Measurements from ENCODE around the gene DIRAS1. TPM values are rescaled to one million over a fixed set of nuclear protein-coding genes. Genes with fewer than 3 reads are reported as not detected.

DIRAS1 gene
- total and polyA plus RNA-seq, 2 of the 8 experiments (the other 6 are each of a cell fraction or from before 2014, with no cell fraction given) = 20.2 to 22.3 TPM

DNA sequence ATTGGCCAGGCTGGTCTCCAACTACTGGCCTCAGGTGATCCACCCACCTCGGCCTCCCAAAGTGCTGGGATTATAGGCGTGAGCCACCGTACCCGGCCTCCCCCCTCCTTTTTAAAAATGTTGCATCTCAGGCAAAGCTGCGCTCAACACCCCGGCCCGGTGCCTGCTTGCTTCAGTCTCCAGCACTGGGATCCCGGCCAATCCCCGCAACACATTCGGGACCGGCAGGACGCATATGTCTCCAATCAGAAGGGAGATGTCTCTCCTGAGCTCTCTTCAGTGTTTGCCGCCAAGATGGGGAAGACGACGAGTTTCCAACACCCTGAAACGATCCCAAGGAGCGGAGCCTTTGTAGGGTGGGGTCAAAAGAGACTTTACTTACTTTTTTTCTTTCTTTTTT, 34.8 kb downstream of the DIRAS1 start:
- H3K27ac ChIP-seq (ENCODE audit: low read depth, low read length) = no peak overlapping the region
- no peak overlapping the region for H4K8ac ChIP-seq (ENCODE audit: extremely low read depth, insufficient read depth, low read length)
- no peak overlapping the region for H2BK12ac ChIP-seq (ENCODE audit: low read depth, low read length)
- H3K23ac ChIP-seq (ENCODE audit: insufficient read length) = no peak overlapping the region
- whole genome bisulfite sequencing, 2 experiments (ENCODE audit: extremely low coverage in 1 of 2, insufficient coverage in 1 of 2, insufficient read length in 1 of 2, insufficient replicate concordance in 2 of 2, low coverage in 1 of 2, low lambda C conversion rate in 2 of 2, missing lambda C conversion rate in 1 of 2) = 85% methylated on average over 15 of the region's 17 CpGs; no CpG with 5 or more reads in 1 of the 2 experiments
- CTCF ChIA-PET (ENCODE audit: partially characterized antibody) = interaction anchor here (1.0 to 1.2 kb wide), 3 partner anchors 13 to 49 kb away, joined by 3 to 7 read pairs (median 3); no protein-coding TSS in a partner anchor
- no peak overlapping the region for H2AK5ac ChIP-seq (ENCODE audit: low read depth, low read length)
- no peak overlapping the region for H4K91ac ChIP-seq (replicated peaks; ENCODE audit: insufficient read length, low read length)
- no peaks in the 10 kb centered on the region for H3K79me2 ChIP-seq (ENCODE audit: control insufficient read depth in 1 of 2, insufficient read depth in 2 of 2, low read length in 2 of 2)
- no peaks in the 10 kb centered on the region for H3K23me2 ChIP-seq (ENCODE audit: low read depth, low read length)
- no peaks in the 10 kb centered on the region; a peak in 1 of 7 replicates for H3K4me1 ChIP-seq (replicated peaks in 1 of 4; ENCODE audit: control insufficient read depth in 3 of 4, insufficient read depth in 4 of 4, low read length in 3 of 4)
- H2BK120ac ChIP-seq (replicated peaks; ENCODE audit: low read depth, low read length) = no peak overlapping the region
- H2BK5ac ChIP-seq (ENCODE audit: low read depth, low read length) = no peak overlapping the region
- DNase-seq (ENCODE audit: low read depth in 1 of 2, low spot score in 2 of 2) (no peak), FAIRE-seq (no peak)
- H3K4ac ChIP-seq (replicated peaks; ENCODE audit: insufficient read length, low read depth, low read length) = no peak overlapping the region
- no peak overlapping the region for H4K5ac ChIP-seq (ENCODE audit: insufficient read length, low read depth, low read length)
- no peaks in the 10 kb centered on the region for H3K79me1 ChIP-seq (ENCODE audit: low read depth, low read length)
- H3K9ac ChIP-seq (replicated peaks in 1 of 4; ENCODE audit: extremely low read depth in 1 of 4, low read depth in 3 of 4, low read length in 3 of 4) = no peak overlapping the region
- H2BK15ac ChIP-seq (ENCODE audit: low read length) = no peak overlapping the region
- no peak overlapping the region for H2BK20ac ChIP-seq (ENCODE audit: low read length)
- no peak overlapping the region for H3K14ac ChIP-seq (ENCODE audit: insufficient read length)
- POLR2A ChIA-PET (ENCODE audit: partially characterized antibody) = interaction anchor here (1.2 to 1.5 kb wide), 2 partner anchors 12 to 15 kb away, joined by 3 to 6 read pairs; partner anchors contain the start of gene GNG7
- no peaks in the 10 kb centered on the region; a peak in 1 of 8 replicates for H3K36me3 ChIP-seq (ENCODE audit: control insufficient read depth in 2 of 4, insufficient read depth in 4 of 4, low read length in 3 of 4)
- H3K27me3 ChIP-seq (replicated peaks in 1 of 4; ENCODE audit: control insufficient read depth in 3 of 4, extremely low read depth in 1 of 4, insufficient read depth in 3 of 4, low read length in 3 of 4) = no peaks in the 10 kb centered on the region
- H3K4me3 ChIP-seq (ENCODE audit: extremely low read depth in 1 of 4, insufficient read depth in 2 of 4, low read depth in 3 of 4, low read length in 4 of 4) = no peak overlapping the region
- H2AFZ ChIP-seq (ENCODE audit: low read length) = no peak overlapping the region
- no peaks in the 10 kb centered on the region for H3K9me3 ChIP-seq (ENCODE audit: insufficient read depth in 2 of 2, low read depth in 1 of 2, low read length in 1 of 2)
- H4K20me1 ChIP-seq (replicated peaks in 1 of 2; ENCODE audit: control insufficient read depth in 1 of 2, insufficient read depth in 2 of 2, low read length in 2 of 2) = no peaks in the 10 kb centered on the region
- H3K4me2 ChIP-seq (ENCODE audit: insufficient read depth in 1 of 2, low read depth in 2 of 2, low read length in 2 of 2) = no peak overlapping the region
- no peak overlapping the region for H3K56ac ChIP-seq (replicated peaks; ENCODE audit: insufficient read length, low read depth, low read length)
- no peak overlapping the region for H3K18ac ChIP-seq (ENCODE audit: extremely low read depth, low read length)
- no peak for TF ChIP-seq RFX5 (IDR thresholded peaks at IDR 0.05; ENCODE audit: borderline replicate concordance, low read depth, low read length)
- no peak for TF ChIP-seq BACH1 (IDR thresholded peaks at IDR 0.05; ENCODE audit: low read length)
- TF ChIP-seq CHD2 (IDR thresholded peaks at IDR 0.05; ENCODE audit: low read length) = no peak
- no peak for TF ChIP-seq POLR2A (IDR thresholded peaks at IDR 0.05; ENCODE audit: control extremely low read depth in 1 of 2, low read depth in 2 of 2, low read length in 2 of 2)
- no peak for TF ChIP-seq GTF2F1 (IDR thresholded peaks at IDR 0.05; ENCODE audit: borderline replicate concordance, low read depth, low read length)
- no peak for TF ChIP-seq SP4 (IDR thresholded peaks at IDR 0.05; ENCODE audit: low read length)

All from H1 (cell line).